GM19351 (cell line): ENCODE measurements around the gene CACNA1E.

Experiments
- ATAC-seq: cut with Tn5 transposase; IDR thresholded peaks from one replicate; pipeline ENCODE4 v1.9.1; 2021; ENCODE audit warnings: mild to moderate bottlenecking, moderate library complexity; ENCODE audit not compliant: unreplicated experiment

The CACNA1E gene

GRCh38 chr1:181559142-181559541, 75.8 kb downstream of the CACNA1E start:
- no peak for ATAC-seq

GRCh38 chr1:181562395-181562794, 79.1 kb downstream of the CACNA1E start:
- ATAC-seq, result peak; percentile 76

GRCh38 chr1:181568736-181569135, 85.4 kb downstream of the CACNA1E start:
- ATAC-seq, result no peak

GRCh38 chr1:181577475-181577874, 94.2 kb downstream of the CACNA1E start:
- ATAC-seq, result no peak

- ATAC-seq, result no peak
Observed at GRCh38 chr1:181583598-181583997, 100.3 kb downstream of the CACNA1E start.

- ATAC-seq, result no peak
Observed at GRCh38 chr1:181587870-181588438, 104.6 kb downstream of the CACNA1E start.

- no peak for ATAC-seq
Observed at GRCh38 chr1:181588631-181589030, 105.3 kb downstream of the CACNA1E start.

GRCh38 chr1:181592255-181592859, 109.0 kb downstream of the CACNA1E start:
- no peak for ATAC-seq

GRCh38 chr1:181593042-181593441, 109.7 kb downstream of the CACNA1E start:
- ATAC-seq, result no peak

- ATAC-seq, result no peak
Observed at GRCh38 chr1:181594553-181594952, 111.2 kb downstream of the CACNA1E start.

- ATAC-seq, result no peak
Observed at GRCh38 chr1:181595234-181595633, 111.9 kb downstream of the CACNA1E start.

GRCh38 chr1:181601186-181601950, 118.1 kb downstream of the CACNA1E start:
- ATAC-seq, result no peak

- no peak for ATAC-seq
Observed at GRCh38 chr1:181603735-181604410, 120.6 kb downstream of the CACNA1E start.

GRCh38 chr1:181604482-181605249, 121.3 kb downstream of the CACNA1E start:
- no peak for ATAC-seq

GRCh38 chr1:181607524-181607923, 124.2 kb downstream of the CACNA1E start:
- ATAC-seq, result no peak

GRCh38 chr1:181608386-181608785, 125.1 kb downstream of the CACNA1E start:
- ATAC-seq, result no peak

GRCh38 chr1:181608948-181609347, 125.6 kb downstream of the CACNA1E start:
- no peak for ATAC-seq

- no peak for ATAC-seq
Observed at GRCh38 chr1:181612100-181612499, 128.8 kb downstream of the CACNA1E start.

GRCh38 chr1:181618559-181618958, 135.2 kb downstream of the CACNA1E start:
- no peak for ATAC-seq

GRCh38 chr1:181620183-181620582, 136.9 kb downstream of the CACNA1E start:
- no peak for ATAC-seq

- ATAC-seq, result no peak
Observed at GRCh38 chr1:181623850-181624249, 140.5 kb downstream of the CACNA1E start.
